RPMI7951 (cell line): ENCODE results near the gene POTEM. TPM values are rescaled to one million over a fixed set of nuclear protein-coding genes. Genes with fewer than 3 reads are reported as not detected.
"Not testable (repeated sequence)": the region's sequence is repeated elsewhere in the genome, so short reads cannot be mapped to it uniquely, and the experiment has no call there.

Source experiments
- DNase-seq: peaks from one replicate; pipeline ENCODE4 v3.0.0-alpha.2; 2012; ENCODE audit warnings: low read depth
- total RNA-seq: library from RNA; depleted of rRNA; stranded (reverse); fragments of >200 nt; shearing (Covaris generic); gene quantifications from 2 replicates; pipeline ENCODE4 v1.2.3, GENCODE V29; 2014

POTEM gene
- total RNA-seq, 1 experiment from 2014 or later: not detected

- DNase-seq: not testable (repeated sequence)
Observed at GRCh38 chr14:19038060-19038664, 70.9 kb downstream of the POTEM start.

GRCh38 chr14:19038785-19039184 is 71.6 kb downstream of the POTEM start:
- not testable (repeated sequence) for DNase-seq

GRCh38 chr14:19043384-19043783 is 76.2 kb downstream of the POTEM start:
- not testable (repeated sequence) for DNase-seq
